ENCODE results near the gene RPS21. TPM values are rescaled to one million over a fixed set of nuclear protein-coding genes. Genes with fewer than 3 reads are reported as not detected.

The RPS21 gene
- total and polyA plus RNA-seq, 2 of the 13 experiments (the other 11 are each of a cell fraction or from before 2014, with no cell fraction given) = 2,647 to 11,063 TPM

GRCh38 chr20:62407221-62407992 is 20.5 kb downstream of the RPS21 start, which contains the start of gene CABLES2 (continued):
- TF ChIP-seq, protein P1, sequence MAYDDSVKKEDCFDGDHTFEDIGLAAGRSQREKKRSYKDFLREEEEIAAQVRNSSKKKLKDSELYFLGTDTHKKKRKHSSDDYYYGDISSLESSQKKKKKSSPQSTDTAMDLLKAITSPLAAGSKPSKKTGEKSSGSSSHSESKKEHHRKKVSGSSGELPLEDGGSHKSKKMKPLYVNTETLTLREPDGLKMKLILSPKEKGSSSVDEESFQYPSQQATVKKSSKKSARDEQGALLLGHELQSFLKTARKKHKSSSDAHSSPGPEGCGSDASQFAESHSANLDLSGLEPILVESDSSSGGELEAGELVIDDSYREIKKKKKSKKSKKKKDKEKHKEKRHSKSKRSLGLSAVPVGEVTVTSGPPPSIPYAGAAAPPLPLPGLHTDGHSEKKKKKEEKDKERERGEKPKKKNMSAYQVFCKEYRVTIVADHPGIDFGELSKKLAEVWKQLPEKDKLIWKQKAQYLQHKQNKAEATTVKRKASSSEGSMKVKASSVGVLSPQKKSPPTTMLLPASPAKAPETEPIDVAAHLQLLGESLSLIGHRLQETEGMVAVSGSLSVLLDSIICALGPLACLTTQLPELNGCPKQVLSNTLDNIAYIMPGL (CRISPR knock-in tag; IDR thresholded peaks at IDR 0.05; ENCODE audit: borderline replicate concordance in 1 of 2, low read depth in 1 of 2) = peak; percentile 30 to 93; a peak in 3 of 4 replicates
- TF ChIP-seq RFXANK (CRISPR knock-in tag; IDR thresholded peaks at IDR 0.05) = 0 out of 2 replicates have a peak, but pooled peaks have one; percentile 78
- no peak; the same call in 1 of the 2 replicates for TF ChIP-seq MYPOP (CRISPR knock-in tag; IDR thresholded peaks at IDR 0.05)
- peak; percentile 74 for TF ChIP-seq THAP9 (CRISPR knock-in tag; IDR thresholded peaks at IDR 0.05; ENCODE audit: borderline replicate concordance)
- no peak; the same call in 1 of the 2 replicates for TF ChIP-seq ZNF720 (CRISPR knock-in tag; IDR thresholded peaks at IDR 0.05)
- peak; percentile 80; the same call in 1 of the 2 replicates for TF ChIP-seq ZMYM2 (CRISPR knock-in tag; IDR thresholded peaks at IDR 0.05)
- TF ChIP-seq, protein P2, sequence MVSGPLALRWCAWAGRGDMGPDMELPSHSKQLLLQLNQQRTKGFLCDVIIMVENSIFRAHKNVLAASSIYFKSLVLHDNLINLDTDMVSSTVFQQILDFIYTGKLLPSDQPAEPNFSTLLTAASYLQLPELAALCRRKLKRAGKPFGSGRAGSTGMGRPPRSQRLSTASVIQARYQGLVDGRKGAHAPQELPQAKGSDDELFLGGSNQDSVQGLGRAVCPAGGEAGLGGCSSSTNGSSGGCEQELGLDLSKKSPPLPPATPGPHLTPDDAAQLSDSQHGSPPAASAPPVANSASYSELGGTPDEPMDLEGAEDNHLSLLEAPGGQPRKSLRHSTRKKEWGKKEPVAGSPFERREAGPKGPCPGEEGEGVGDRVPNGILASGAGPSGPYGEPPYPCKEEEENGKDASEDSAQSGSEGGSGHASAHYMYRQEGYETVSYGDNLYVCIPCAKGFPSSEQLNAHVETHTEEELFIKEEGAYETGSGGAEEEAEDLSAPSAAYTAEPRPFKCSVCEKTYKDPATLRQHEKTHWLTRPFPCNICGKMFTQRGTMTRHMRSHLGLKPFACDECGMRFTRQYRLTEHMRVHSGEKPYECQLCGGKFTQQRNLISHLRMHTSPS (CRISPR knock-in tag; IDR thresholded peaks at IDR 0.05; ENCODE audit: low read depth) = peak; percentile 94
- TF ChIP-seq MED13 (CRISPR knock-in tag; IDR thresholded peaks at IDR 0.05) = peak; percentile 88
- peak; percentile 85 for TF ChIP-seq TBX3 (IDR thresholded peaks at IDR 0.05; ENCODE audit: borderline replicate concordance)
- TF ChIP-seq ZNF770 (CRISPR knock-in tag; IDR thresholded peaks at IDR 0.05) = peak; percentile 65; the same call in 1 of the 2 replicates
- TF ChIP-seq ZNF839 (CRISPR knock-in tag; IDR thresholded peaks at IDR 0.05; ENCODE audit: borderline replicate concordance) = peak; percentile 74; the same call in 1 of the 2 replicates
- TF ChIP-seq ELF4 (CRISPR knock-in tag; IDR thresholded peaks at IDR 0.05; ENCODE audit: borderline replicate concordance) = no peak
- TF ChIP-seq, protein P3, sequence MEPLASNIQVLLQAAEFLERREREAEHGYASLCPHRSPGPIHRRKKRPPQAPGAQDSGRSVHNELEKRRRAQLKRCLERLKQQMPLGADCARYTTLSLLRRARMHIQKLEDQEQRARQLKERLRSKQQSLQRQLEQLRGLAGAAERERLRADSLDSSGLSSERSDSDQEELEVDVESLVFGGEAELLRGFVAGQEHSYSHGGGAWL (CRISPR knock-in tag; IDR thresholded peaks at IDR 0.05) = peak; percentile 91
- TF ChIP-seq NRL (CRISPR knock-in tag; IDR thresholded peaks at IDR 0.05; ENCODE audit: borderline replicate concordance) = peak; percentile 88
- peak; percentile 91 for TF ChIP-seq ERF (CRISPR knock-in tag; IDR thresholded peaks at IDR 0.05)
- TF ChIP-seq ESRRA (CRISPR knock-in tag; IDR thresholded peaks at IDR 0.05; ENCODE audit: low read depth) = peak; percentile 91

Data from HepG2 (cell line).